Retinal pigment epithelial cell (primary cell): ENCODE data around the gene GABPA.
"Not testable (repeated sequence)": the region's sequence is repeated elsewhere in the genome, so short reads cannot be mapped to it uniquely, and the experiment has no call there.

Experiments
- DNase-seq: peaks from one replicate; pipeline ENCODE4 v3.0.0-alpha.2; 2010; ENCODE audit warnings: low read depth
- H3K4me3 ChIP-seq: 2 replicates; pipeline ENCODE4 v1.5.1; 2011; ENCODE audit warnings: mild to moderate bottlenecking, low read length, control low read depth, moderate library complexity
- CTCF ChIP-seq: conservative IDR thresholded peaks from 2 replicates; pipeline ENCODE4 v1.5.1; 2011; ENCODE audit warnings: low read depth, low read length, control low read depth, inconsistent platforms

The GABPA gene

GRCh38 chr21:25701529-25701928 lies 33.2 kb upstream of the GABPA start:
- no peak for DNase-seq
- no peak for TF ChIP-seq CTCF
- H3K4me3 ChIP-seq: no peak overlapping the region

GRCh38 chr21:25708467-25709065 lies 26.2 kb upstream of the GABPA start:
- no peak for DNase-seq
- H3K4me3 ChIP-seq: no peak overlapping the region
- TF ChIP-seq CTCF: peak; percentile 77

GRCh38 chr21:25709684-25710265 lies 25.0 kb upstream of the GABPA start:
- no peak for TF ChIP-seq CTCF
- no peak for DNase-seq
- no peak overlapping the region for H3K4me3 ChIP-seq

GRCh38 chr21:25710550-25710949 lies 24.2 kb upstream of the GABPA start:
- H3K4me3 ChIP-seq: no peak overlapping the region
- no peak for DNase-seq
- TF ChIP-seq CTCF: no peak

GRCh38 chr21:25714066-25714465 lies 20.7 kb upstream of the GABPA start:
- DNase-seq: not testable (repeated sequence)

GRCh38 chr21:25717491-25718147 lies 17.2 kb upstream of the GABPA start:
- H3K4me3 ChIP-seq: no peak overlapping the region
- peak; percentile 34 for DNase-seq
- no peak for TF ChIP-seq CTCF

More at GRCh38 chr21:25714066-25714465, 20.7 kb upstream of the GABPA start:
- not testable (repeated sequence) for H3K4me3 ChIP-seq

GRCh38 chr21:25721987-25722386 lies 12.8 kb upstream of the GABPA start:
- H3K4me3 ChIP-seq: no peak overlapping the region
- DNase-seq: no peak
- no peak for TF ChIP-seq CTCF
